Pons (tissue), 1 donor: ENCODE measurements around the gene GAS2L3.
A peak's percentile ranks its signal among the peaks of the same experiment; 100 is the strongest.
"Not testable (repeated sequence)": the region's sequence is repeated elsewhere in the genome, so short reads cannot be mapped to it uniquely, and the experiment has no call there.

Experiments used
- DNase-seq: peaks from one replicate; pipeline ENCODE4 v3.0.0-alpha.2; 2016; ENCODE audit warnings: low spot score

GAS2L3 gene

GRCh38 chr12:100573292-100574186 lies at the start of gene GAS2L3:
Gene GAS2L3 (plus strand): TSS chr12:100573684. CDS start chr12:100594905, 21,221 bp downstream.
- DNase-seq, result peak; percentile 73

GRCh38 chr12:100528034-100528433 lies 45.5 kb upstream of the GAS2L3 start:
- DNase-seq, result no peak

- no peak for DNase-seq
Measured at GRCh38 chr12:100528471-100529127, 44.9 kb upstream of the GAS2L3 start.

GRCh38 chr12:100529756-100530350 lies 43.6 kb upstream of the GAS2L3 start:
- no peak for DNase-seq

GRCh38 chr12:100533376-100533775 lies 40.1 kb upstream of the GAS2L3 start:
- no peak for DNase-seq

- no peak for DNase-seq
Measured at GRCh38 chr12:100534625-100535227, 38.8 kb upstream of the GAS2L3 start.

GRCh38 chr12:100539202-100539601 lies 34.3 kb upstream of the GAS2L3 start:
- DNase-seq, result no peak

GRCh38 chr12:100544165-100544564 lies 29.3 kb upstream of the GAS2L3 start:
- DNase-seq, result no peak

- no peak for DNase-seq
Measured at GRCh38 chr12:100545092-100545491, 28.4 kb upstream of the GAS2L3 start.

- no peak for DNase-seq
Measured at GRCh38 chr12:100553936-100554335, 19.5 kb upstream of the GAS2L3 start.

GRCh38 chr12:100554608-100555077 lies 18.8 kb upstream of the GAS2L3 start:
- DNase-seq, result peak; percentile 89

- no peak for DNase-seq
Measured at GRCh38 chr12:100555722-100556121, 17.8 kb upstream of the GAS2L3 start.

GRCh38 chr12:100557357-100557756 lies 16.1 kb upstream of the GAS2L3 start:
- DNase-seq, result no peak

- DNase-seq, result not testable (repeated sequence)
Measured at GRCh38 chr12:100559261-100559660, 14.2 kb upstream of the GAS2L3 start.

GRCh38 chr12:100564090-100564489 lies 9.4 kb upstream of the GAS2L3 start:
- no peak for DNase-seq

GRCh38 chr12:100564905-100565467 lies 8.5 kb upstream of the GAS2L3 start:
- no peak for DNase-seq

- DNase-seq, result no peak
Measured at GRCh38 chr12:100565987-100566545, 7.4 kb upstream of the GAS2L3 start.

GRCh38 chr12:100566887-100567637 lies 6.4 kb upstream of the GAS2L3 start:
- peak; percentile 88 for DNase-seq

GRCh38 chr12:100567945-100568344 lies 5.5 kb upstream of the GAS2L3 start:
- DNase-seq, result no peak

- DNase-seq, result no peak
Measured at GRCh38 chr12:100572184-100572583, 1.3 kb upstream of the GAS2L3 start.
